HK-2 (cell line): Measurements from ENCODE around the gene NRG3.

ENCODE experiments used
- DNase-seq: peaks from one replicate; pipeline ENCODE4 v3.0.0-alpha.2; 2018; ENCODE audit not compliant: unreplicated experiment

NRG3 gene

GRCh38 chr10:82817676-82818422, 942.9 kb downstream of the NRG3 start:
- DNase-seq, result no peak

GRCh38 chr10:82821043-82821442, 946.0 kb downstream of the NRG3 start:
- no peak for DNase-seq

- DNase-seq, result no peak
Observed at GRCh38 chr10:82826132-82826531, 951.1 kb downstream of the NRG3 start.

GRCh38 chr10:82827901-82828300, 952.9 kb downstream of the NRG3 start:
- DNase-seq, result no peak

DNA sequence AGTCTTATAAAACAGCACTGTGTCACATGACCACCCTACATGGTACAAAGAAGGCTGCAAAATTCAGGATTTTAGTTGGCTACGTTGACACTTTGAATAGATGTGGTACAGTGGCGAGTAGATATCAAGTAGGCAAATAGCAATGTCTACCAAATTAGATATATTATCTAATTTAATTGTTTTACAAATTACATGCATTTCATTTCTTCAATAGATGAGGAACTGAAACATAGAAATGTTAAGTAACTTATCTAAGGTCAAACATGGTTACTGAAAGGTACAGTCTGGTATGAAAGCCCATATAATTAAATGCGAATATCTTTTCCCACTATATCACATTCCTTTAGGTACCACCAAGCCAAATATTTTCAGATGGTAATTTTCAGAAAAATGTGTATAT, 972.2 kb downstream of the NRG3 start:
- DNase-seq, result no peak

DNA sequence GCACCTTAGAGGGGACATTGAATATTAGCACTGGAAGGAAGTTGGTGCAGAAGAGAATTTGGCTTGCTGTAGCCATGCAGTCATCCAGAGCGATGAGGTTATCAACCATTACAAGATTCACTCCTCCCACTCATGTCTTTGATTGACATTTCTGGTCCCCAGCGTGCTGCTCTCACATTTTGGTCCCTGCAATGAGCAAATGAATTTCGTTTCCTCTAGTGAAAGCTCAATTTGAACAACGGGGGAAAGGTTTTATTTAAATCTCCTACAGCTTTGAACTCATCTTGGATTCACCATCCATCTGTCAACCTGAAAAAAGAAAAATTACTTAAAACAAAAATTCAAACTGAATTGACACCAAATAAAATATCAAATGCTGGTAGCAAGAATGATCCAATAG, 975.2 kb downstream of the NRG3 start:
- DNase-seq, result no peak

DNA sequence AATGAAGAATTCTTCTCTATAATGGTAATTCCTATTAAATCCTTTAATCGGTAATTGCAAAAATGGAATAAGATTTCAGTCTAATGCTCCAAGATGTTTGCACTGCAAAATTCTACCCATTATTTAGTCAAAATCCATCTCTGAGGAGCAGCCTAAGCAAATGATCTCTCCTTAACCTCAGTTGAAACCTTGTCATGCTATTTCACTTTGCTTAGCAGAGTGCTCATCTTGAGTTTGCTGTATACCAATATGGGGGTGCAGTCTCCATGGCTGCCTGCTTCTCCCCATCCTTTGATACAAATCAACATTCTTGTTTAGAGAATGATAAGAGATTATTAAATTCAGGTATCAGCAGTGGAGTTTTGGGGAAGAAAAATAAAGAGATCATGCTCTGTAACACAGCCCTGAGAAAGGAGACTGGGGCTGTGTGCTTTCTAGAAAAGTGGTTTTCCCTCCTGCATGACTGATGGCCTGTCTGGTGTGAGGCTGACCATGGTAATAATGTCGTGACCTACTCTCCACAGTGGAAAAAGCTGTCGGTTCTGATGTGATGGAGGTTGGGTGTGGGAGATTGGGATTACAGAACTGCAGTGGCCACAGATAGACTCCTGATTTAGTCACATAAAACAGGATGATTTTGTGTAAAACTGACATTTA, 982.1 kb downstream of the NRG3 start:
- DNase-seq, result no peak

DNA sequence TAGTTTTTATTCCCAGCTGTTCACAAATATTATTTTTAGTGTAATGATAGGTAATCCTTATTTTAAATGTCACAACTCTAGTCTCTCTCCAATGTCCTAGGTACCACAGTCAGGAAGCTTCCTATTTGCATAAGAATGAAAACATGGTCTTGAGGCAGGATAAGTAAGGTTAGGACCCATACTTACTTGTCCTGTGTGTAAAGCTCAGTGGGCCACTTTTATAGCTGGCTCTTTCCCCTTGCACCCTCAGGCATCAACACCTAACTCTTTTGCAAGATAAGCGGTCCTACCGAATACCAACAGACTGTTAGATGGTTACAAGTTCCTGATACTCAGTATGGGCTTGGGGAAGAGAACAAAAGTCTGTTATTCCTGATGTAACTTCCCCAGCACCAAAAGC, 986.9 kb downstream of the NRG3 start:
- no peak for DNase-seq

DNA sequence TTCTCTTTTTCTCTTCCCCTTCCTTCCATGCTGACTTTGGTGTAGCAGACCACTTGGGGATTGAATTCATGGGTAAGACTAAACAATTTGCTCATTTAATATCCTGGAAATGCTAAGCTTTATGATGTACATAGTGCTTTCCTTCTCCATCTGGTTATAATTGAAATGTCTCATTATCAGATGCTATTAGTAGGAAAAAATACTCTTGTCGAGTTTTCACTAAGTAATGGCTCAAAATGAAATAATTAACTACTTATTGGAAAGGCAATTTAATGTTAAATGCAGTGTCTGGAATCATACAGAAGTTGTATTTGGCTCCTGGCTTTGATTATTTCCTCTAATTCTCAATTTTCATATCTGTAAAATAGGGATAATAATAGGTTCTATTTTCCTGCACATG, 990.4 kb downstream of the NRG3 start:
- DNase-seq, result no peak

DNA sequence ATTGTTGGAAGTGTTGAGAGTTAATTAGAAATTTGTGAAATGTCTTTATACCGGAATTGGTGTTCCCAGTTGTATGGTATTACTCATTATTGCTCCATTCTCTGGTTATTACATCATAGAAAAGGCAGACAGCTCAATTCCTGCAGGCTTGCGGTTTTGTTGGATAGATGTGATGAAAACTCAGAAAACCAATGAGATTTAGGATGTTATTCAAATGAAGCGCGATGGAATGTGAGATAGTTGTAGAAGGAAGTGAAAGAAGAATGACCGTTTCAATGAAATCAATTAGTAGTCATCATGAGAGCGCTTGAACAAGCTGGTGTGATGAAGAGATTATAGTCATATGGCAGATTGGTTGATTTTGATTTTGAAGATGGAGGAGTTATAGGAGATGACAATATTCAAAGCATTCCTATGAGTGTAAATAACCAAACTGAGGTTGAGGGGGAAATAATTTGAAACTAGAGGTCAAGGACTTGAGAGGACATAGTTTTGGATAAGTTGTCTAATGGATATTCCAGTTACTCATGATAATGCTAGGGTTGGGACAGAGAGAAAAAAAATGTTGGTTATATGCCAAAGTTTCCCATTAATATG, 991.5 kb downstream of the NRG3 start:
- DNase-seq, result no peak

- no peak for DNase-seq
Observed at GRCh38 chr10:82867056-82867455, 992.1 kb downstream of the NRG3 start.

DNA sequence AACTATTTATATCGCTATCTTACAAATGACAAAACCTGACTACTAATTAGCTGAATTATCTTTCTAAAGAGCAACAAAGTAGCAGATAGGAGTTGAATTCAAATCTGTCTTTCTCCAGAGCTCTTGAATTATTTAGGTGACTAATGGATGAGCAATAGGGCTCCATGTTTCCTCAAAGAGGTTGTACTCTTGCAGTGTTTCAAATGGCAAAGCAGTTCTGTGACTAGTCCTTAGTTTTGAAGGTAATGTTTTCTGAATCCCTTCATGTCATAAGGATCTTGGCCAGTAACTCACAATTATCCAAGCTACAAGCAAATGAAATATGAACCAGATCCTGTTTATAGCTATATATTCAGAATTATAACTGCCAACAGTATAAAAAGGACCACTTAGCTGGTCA, 999.7 kb downstream of the NRG3 start:
- no peak for DNase-seq

DNA sequence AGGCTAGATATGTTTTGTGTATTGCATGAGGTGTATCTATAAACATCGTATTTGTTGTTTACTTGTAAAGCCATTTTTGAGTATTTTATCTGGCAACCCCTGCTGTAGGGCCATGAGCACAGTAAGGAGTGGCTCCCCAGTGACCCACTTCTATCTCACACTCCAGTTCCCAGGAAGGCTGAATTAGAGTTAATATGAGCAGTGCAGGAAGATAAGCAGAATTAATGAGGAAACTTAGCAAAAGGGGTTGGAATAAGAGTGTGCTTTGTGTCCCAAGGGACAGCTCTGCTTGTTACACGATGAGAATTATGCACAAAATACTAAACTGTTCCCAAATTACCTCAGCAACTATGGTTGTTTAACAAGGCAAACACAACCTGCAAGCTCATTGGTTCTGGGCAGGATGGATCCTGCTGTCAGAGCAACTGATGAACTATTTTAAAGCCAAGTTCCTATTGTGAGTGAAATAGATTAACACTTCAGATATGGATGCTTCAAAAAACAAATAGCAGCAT, 1005.8 kb downstream of the NRG3 start:
- no peak for DNase-seq

GRCh38 chr10:82882722-82883121, 1007.7 kb downstream of the NRG3 start:
- DNase-seq, result no peak

- DNase-seq, result no peak
Observed at GRCh38 chr10:82883603-82884002, 1008.6 kb downstream of the NRG3 start.

DNA sequence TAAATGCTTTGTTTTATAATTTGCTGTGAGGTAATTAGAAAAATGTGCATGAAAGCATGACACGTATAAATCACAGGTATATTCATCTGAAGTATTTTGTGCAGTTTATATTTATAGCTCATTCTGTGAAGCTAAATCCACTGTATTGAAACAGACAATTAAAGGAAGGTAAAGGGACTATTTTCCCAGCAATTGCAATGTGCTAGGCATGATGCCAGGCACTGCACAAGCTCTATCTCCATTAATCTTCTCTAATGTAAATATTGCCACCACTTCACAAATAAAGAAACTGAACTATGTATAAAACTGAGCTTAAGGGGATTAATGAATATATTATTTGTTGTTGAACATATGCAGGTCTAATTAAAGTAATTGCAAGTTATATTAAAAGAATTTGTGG, 1012.5 kb downstream of the NRG3 start:
- DNase-seq, result no peak

GRCh38 chr10:82888809-82889455, 1013.9 kb downstream of the NRG3 start:
- no peak for DNase-seq

GRCh38 chr10:82889728-82890127, 1014.7 kb downstream of the NRG3 start:
- no peak for DNase-seq

- DNase-seq, result no peak
Observed at GRCh38 chr10:82890573-82890972, 1015.6 kb downstream of the NRG3 start.

GRCh38 chr10:82908096-82908495, 1033.1 kb downstream of the NRG3 start:
- no peak for DNase-seq

GRCh38 chr10:82908751-82909150, 1033.8 kb downstream of the NRG3 start:
- DNase-seq, result no peak

DNA sequence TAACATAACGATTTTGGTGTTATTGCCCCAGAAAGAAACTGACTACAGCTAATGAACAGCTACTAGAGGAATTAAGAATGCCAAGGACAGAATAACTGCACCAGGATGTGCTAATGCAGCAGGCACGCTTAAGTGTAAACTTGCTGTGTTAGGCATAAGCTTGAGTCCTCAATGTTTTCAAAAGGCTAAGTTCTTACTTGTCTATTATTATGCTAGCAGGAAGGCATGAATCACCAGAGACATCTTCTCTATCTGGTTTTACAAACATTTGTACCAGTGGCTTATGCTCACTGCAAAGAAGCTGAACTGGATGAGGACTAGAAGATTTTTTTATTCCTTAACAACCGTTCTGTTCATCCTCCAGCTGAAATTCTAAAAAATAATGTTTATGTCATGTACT, 1035.3 kb downstream of the NRG3 start:
- DNase-seq, result no peak
